HG03457 (cell line): ENCODE measurements around the gene KIF25.

Experiments used
- ATAC-seq: cut with Tn5 transposase; IDR thresholded peaks from one replicate; pipeline ENCODE4 v1.9.1; 2021; ENCODE audit warnings: moderate number of reproducible peaks; ENCODE audit not compliant: unreplicated experiment

KIF25 gene

GRCh38 chr6:168016176-168016620 lies 18.7 kb downstream of the KIF25 start:
- ATAC-seq: no peak

GRCh38 chr6:168016721-168017525 lies 19.5 kb downstream of the KIF25 start:
- no peak for ATAC-seq

GRCh38 chr6:168017629-168018028 lies 20.2 kb downstream of the KIF25 start:
- no peak for ATAC-seq

GRCh38 chr6:168018664-168019063 lies 21.2 kb downstream of the KIF25 start:
- ATAC-seq: no peak

GRCh38 chr6:168020242-168020641 lies 22.8 kb downstream of the KIF25 start:
- no peak for ATAC-seq

GRCh38 chr6:168021581-168021980 lies 24.1 kb downstream of the KIF25 start:
- no peak for ATAC-seq

GRCh38 chr6:168022488-168023321 lies 25.2 kb downstream of the KIF25 start:
- ATAC-seq: no peak

- ATAC-seq: no peak
These were observed 27.6 kb downstream of the KIF25 start for GRCh38 chr6:168024951-168025510.

- no peak for ATAC-seq
These were observed 28.6 kb downstream of the KIF25 start for GRCh38 chr6:168025831-168026710.

- no peak for ATAC-seq
These were observed 29.5 kb downstream of the KIF25 start for GRCh38 chr6:168026925-168027324.

GRCh38 chr6:168027521-168027920 lies 30.1 kb downstream of the KIF25 start:
- no peak for ATAC-seq

GRCh38 chr6:168028181-168028580 lies 30.7 kb downstream of the KIF25 start:
- ATAC-seq: no peak

GRCh38 chr6:168029459-168030217 lies 32.2 kb downstream of the KIF25 start:
- ATAC-seq: no peak

GRCh38 chr6:168030218-168030746 lies 32.8 kb downstream of the KIF25 start:
- no peak for ATAC-seq

GRCh38 chr6:168030908-168031307 lies 33.4 kb downstream of the KIF25 start:
- ATAC-seq: no peak

GRCh38 chr6:168031411-168031971 lies 34.0 kb downstream of the KIF25 start:
- ATAC-seq: no peak

- ATAC-seq: no peak
These were observed 34.7 kb downstream of the KIF25 start for GRCh38 chr6:168032005-168032760.

GRCh38 chr6:168033791-168034190 lies 36.3 kb downstream of the KIF25 start:
- no peak for ATAC-seq

- no peak for ATAC-seq
These were observed 37.1 kb downstream of the KIF25 start for GRCh38 chr6:168034537-168034936.
